SH-SY5Y (cell line): ENCODE data around the gene ZC3HAV1L.

ENCODE experiments used
- GATA2 ChIP-seq: IDR thresholded peaks from 2 replicates; pipeline ENCODE4 v1.6.1; 2011; ENCODE audit warnings: mild to moderate bottlenecking, low read depth, low read length
- GATA3 ChIP-seq: IDR thresholded peaks from 2 replicates; pipeline ENCODE4 v1.6.1; 2011; ENCODE audit warnings: low read depth, mild to moderate bottlenecking, low read length, moderate library complexity

GRCh38 chr7:139022286-139022685, 13.6 kb downstream of the ZC3HAV1L start:
- no peak for TF ChIP-seq GATA2
- no peak for TF ChIP-seq GATA3
